Liver (tissue), 3 donors: Measurements from ENCODE around the gene MFSD1.

ENCODE experiments used
- EGR1 ChIP-seq, 2 donors: IDR thresholded peaks; 2 replicates each; pipeline ENCODE4 v1.6.1; 2016 to 2018; ENCODE audit warnings: antibody characterized with exemption in 2 of 2, low read depth in 2 of 2
- GABPA ChIP-seq, 2 donors: IDR thresholded peaks in 1 of 2; conservative IDR thresholded peaks in 1 of 2; 2 replicates each; pipeline ENCODE4 v1.6.1; 2016; ENCODE audit warnings: antibody characterized with exemption in 2 of 2, mild to moderate bottlenecking in 1 of 2, moderate library complexity in 1 of 2
- JUND ChIP-seq, 2 donors: IDR thresholded peaks; 2 replicates each; pipeline ENCODE4 v1.6.1; 2016; ENCODE audit warnings: antibody characterized with exemption in 2 of 2
- NR2F2 ChIP-seq: IDR thresholded peaks from 2 replicates; pipeline ENCODE4 v1.6.1; 2016; ENCODE audit warnings: antibody characterized with exemption
- RAD21 ChIP-seq, 2 donors: IDR thresholded peaks; 2 replicates each; pipeline ENCODE4 v1.6.1; 2016; ENCODE audit warnings: antibody characterized with exemption in 2 of 2, mild to moderate bottlenecking in 2 of 2
- RXRA ChIP-seq, 2 donors: IDR thresholded peaks; 2 replicates each; pipeline ENCODE4 v1.6.1; 2017 to 2018; ENCODE audit warnings: antibody characterized with exemption in 2 of 2, mild to moderate bottlenecking in 1 of 2
- SP1 ChIP-seq: IDR thresholded peaks from 2 replicates; pipeline ENCODE4 v1.6.1; 2018; ENCODE audit warnings: antibody characterized with exemption, mild to moderate bottlenecking
- TAF1 ChIP-seq: conservative IDR thresholded peaks from 2 replicates; pipeline ENCODE4 v1.6.1; 2016; ENCODE audit warnings: antibody characterized with exemption, mild to moderate bottlenecking
- YY1 ChIP-seq: IDR thresholded peaks from 2 replicates; pipeline ENCODE4 v1.6.1; 2016; ENCODE audit warnings: antibody characterized with exemption, mild to moderate bottlenecking
- TF ChIP-seq, protein P1 (sequence below): fragments of 150-350 bp; IDR thresholded peaks from 2 replicates; pipeline ENCODE4 v1.5.1; 2017; ENCODE audit warnings: improper control_type of control experiment, low read depth, low read length; ENCODE audit not compliant: missing input control
- TF ChIP-seq, protein P2 (sequence below): IDR thresholded peaks from 2 replicates; pipeline ENCODE4 v1.6.1; 2016; ENCODE audit warnings: antibody characterized with exemption, mild to moderate bottlenecking
- TF ChIP-seq, protein P3 (sequence below): IDR thresholded peaks from 2 replicates; pipeline ENCODE4 v1.6.1; 2016; ENCODE audit warnings: antibody characterized with exemption
- TF ChIP-seq, protein P4 (sequence below): IDR thresholded peaks from 2 replicates; pipeline ENCODE4 v1.6.1; 2016; ENCODE audit warnings: antibody characterized with exemption
- TF ChIP-seq, protein P5 (sequence below): IDR thresholded peaks from 2 replicates; pipeline ENCODE4 v1.6.1; 2016; ENCODE audit warnings: antibody characterized with exemption
- donor health status: healthy.
- donor health status: healthy.

DNA sequence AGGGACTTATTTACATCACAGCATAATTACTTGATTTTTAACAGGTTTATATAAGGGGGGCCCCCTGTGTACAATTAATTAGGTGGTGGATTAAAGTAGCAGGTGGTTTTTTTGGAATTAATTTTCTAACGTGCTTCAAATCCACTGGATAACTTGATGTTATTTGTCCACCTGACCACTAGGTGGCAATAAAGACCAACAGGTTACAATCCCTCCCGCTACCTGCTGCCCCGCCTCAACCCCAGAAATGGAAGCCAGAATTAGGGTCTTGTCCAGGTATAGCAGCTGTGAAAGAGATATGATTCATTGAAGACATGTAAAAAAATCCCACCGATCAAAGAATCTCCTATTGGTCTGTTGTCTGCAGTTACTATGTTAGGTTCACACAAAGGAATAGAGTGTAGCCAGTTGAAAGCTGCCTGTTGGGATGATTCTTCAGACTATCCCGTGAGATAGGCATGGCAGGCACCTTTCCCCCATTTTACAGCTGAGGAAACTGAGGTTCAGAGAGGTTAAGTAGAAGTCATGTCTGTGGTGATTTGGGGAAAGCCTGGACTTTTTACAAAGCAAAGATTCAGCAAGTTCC is 44.0 kb downstream of the MFSD1 start:
- TF ChIP-seq, protein P1, sequence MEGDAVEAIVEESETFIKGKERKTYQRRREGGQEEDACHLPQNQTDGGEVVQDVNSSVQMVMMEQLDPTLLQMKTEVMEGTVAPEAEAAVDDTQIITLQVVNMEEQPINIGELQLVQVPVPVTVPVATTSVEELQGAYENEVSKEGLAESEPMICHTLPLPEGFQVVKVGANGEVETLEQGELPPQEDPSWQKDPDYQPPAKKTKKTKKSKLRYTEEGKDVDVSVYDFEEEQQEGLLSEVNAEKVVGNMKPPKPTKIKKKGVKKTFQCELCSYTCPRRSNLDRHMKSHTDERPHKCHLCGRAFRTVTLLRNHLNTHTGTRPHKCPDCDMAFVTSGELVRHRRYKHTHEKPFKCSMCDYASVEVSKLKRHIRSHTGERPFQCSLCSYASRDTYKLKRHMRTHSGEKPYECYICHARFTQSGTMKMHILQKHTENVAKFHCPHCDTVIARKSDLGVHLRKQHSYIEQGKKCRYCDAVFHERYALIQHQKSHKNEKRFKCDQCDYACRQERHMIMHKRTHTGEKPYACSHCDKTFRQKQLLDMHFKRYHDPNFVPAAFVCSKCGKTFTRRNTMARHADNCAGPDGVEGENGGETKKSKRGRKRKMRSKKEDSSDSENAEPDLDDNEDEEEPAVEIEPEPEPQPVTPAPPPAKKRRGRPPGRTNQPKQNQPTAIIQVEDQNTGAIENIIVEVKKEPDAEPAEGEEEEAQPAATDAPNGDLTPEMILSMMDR = peak; percentile 66
- TF ChIP-seq TAF1 (no peak), RAD21 (IDR thresholded peaks at IDR 0.05) (peak; percentile 89 to 90), JUND (IDR thresholded peaks at IDR 0.05) (no peak), SP1 (no peak), EGR1 (IDR thresholded peaks at IDR 0.05; ENCODE audit: low read depth in 2 of 2) (no peak), RXRA (IDR thresholded peaks at IDR 0.05) (no peak), NR2F2 (no peak), GABPA (IDR thresholded peaks at IDR 0.05 in 1 of 2, conservative IDR thresholded peaks at IDR 0.05 in 1 of 2) (no peak), YY1 (peak; percentile 43)
- TF ChIP-seq, protein P2, sequence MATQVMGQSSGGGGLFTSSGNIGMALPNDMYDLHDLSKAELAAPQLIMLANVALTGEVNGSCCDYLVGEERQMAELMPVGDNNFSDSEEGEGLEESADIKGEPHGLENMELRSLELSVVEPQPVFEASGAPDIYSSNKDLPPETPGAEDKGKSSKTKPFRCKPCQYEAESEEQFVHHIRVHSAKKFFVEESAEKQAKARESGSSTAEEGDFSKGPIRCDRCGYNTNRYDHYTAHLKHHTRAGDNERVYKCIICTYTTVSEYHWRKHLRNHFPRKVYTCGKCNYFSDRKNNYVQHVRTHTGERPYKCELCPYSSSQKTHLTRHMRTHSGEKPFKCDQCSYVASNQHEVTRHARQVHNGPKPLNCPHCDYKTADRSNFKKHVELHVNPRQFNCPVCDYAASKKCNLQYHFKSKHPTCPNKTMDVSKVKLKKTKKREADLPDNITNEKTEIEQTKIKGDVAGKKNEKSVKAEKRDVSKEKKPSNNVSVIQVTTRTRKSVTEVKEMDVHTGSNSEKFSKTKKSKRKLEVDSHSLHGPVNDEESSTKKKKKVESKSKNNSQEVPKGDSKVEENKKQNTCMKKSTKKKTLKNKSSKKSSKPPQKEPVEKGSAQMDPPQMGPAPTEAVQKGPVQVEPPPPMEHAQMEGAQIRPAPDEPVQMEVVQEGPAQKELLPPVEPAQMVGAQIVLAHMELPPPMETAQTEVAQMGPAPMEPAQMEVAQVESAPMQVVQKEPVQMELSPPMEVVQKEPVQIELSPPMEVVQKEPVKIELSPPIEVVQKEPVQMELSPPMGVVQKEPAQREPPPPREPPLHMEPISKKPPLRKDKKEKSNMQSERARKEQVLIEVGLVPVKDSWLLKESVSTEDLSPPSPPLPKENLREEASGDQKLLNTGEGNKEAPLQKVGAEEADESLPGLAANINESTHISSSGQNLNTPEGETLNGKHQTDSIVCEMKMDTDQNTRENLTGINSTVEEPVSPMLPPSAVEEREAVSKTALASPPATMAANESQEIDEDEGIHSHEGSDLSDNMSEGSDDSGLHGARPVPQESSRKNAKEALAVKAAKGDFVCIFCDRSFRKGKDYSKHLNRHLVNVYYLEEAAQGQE = no peak
- TF ChIP-seq, protein P3, sequence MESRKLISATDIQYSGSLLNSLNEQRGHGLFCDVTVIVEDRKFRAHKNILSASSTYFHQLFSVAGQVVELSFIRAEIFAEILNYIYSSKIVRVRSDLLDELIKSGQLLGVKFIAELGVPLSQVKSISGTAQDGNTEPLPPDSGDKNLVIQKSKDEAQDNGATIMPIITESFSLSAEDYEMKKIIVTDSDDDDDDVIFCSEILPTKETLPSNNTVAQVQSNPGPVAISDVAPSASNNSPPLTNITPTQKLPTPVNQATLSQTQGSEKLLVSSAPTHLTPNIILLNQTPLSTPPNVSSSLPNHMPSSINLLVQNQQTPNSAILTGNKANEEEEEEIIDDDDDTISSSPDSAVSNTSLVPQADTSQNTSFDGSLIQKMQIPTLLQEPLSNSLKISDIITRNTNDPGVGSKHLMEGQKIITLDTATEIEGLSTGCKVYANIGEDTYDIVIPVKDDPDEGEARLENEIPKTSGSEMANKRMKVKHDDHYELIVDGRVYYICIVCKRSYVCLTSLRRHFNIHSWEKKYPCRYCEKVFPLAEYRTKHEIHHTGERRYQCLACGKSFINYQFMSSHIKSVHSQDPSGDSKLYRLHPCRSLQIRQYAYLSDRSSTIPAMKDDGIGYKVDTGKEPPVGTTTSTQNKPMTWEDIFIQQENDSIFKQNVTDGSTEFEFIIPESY = no peak
- TF ChIP-seq, protein P4, sequence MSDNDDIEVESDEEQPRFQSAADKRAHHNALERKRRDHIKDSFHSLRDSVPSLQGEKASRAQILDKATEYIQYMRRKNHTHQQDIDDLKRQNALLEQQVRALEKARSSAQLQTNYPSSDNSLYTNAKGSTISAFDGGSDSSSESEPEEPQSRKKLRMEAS = no peak
- TF ChIP-seq, protein P5, sequence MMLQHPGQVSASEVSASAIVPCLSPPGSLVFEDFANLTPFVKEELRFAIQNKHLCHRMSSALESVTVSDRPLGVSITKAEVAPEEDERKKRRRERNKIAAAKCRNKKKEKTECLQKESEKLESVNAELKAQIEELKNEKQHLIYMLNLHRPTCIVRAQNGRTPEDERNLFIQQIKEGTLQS = no peak
